CD4-positive, alpha-beta T cell (primary cell): ENCODE measurements around the gene COL6A2. TPM values are rescaled to one million over a fixed set of nuclear protein-coding genes. Genes with fewer than 3 reads are reported as not detected.

Experiments
- ATAC-seq: fragments of 200-7000 bp; cut with Tn5 transposase; one replicate; pipeline ENCODE4 v1.10.0; 2022; ENCODE audit warnings: mild to moderate bottlenecking; ENCODE audit not compliant: poor library complexity
- CTCF ChIA-PET: fragments of 350-600 bp; sonication (Branson Sonifier 250); formaldehyde crosslinking; loops from one replicate; lab custom pipeline; 2021; ENCODE audit warnings: antibody characterized with exemption, inconsistent platforms; lab: Charles Lee
- POLR2A ChIA-PET: fragments of 350-600 bp; sonication (Branson Sonifier 250); formaldehyde crosslinking; loops from one replicate; lab custom pipeline; 2021; ENCODE audit warnings: antibody characterized with exemption, inconsistent platforms; lab: Charles Lee
- DNase-seq, 14 experiments: peaks; one replicate each; pipeline ENCODE4 v3.0.0-alpha.2; 2013 to 2020; ENCODE audit warnings: mixed read lengths in 2 of 14
- H3K27ac ChIP-seq, 2 donors: one replicate each; pipeline versions ENCODE4 v1.5.1 to v1.7.0; 2013; ENCODE audit warnings: low read length in 2 of 2, low read depth in 1 of 2, mild to moderate bottlenecking in 1 of 2
- H3K27me3 ChIP-seq, 2 experiments: 1 replicate in 1 of 2; 2 replicates in 1 of 2; pipeline versions ENCODE4 v1.6.1 to v1.7.0; 2013; ENCODE audit warnings: low read length in 2 of 2, control low read depth in 1 of 2, mild to moderate bottlenecking in 1 of 2, moderate library complexity in 1 of 2; ENCODE audit not compliant: insufficient read depth in 2 of 2, control insufficient read depth in 1 of 2
- H3K36me3 ChIP-seq: one replicate; pipeline ENCODE4 v1.6.1; 2013; ENCODE audit warnings: low read length, control low read depth; ENCODE audit not compliant: insufficient read depth
- H3K4me1 ChIP-seq: one replicate; pipeline ENCODE4 v1.6.1; 2013; ENCODE audit warnings: low read length, control low read depth; ENCODE audit not compliant: insufficient read depth
- H3K4me3 ChIP-seq: one replicate; pipeline ENCODE4 v1.5.1; 2013; ENCODE audit warnings: mild to moderate bottlenecking, low read length, moderate library complexity
- H3K9me3 ChIP-seq, 2 experiments: 1 replicate in 1 of 2; 2 replicates in 1 of 2; pipeline versions ENCODE4 v1.6.1 to v1.7.0; 2013; ENCODE audit warnings: low read length in 2 of 2, mild to moderate bottlenecking in 2 of 2, control low read depth in 1 of 2, moderate library complexity in 1 of 2; ENCODE audit not compliant: control insufficient read depth in 1 of 2, insufficient read depth in 1 of 2
- H3K27ac Mint-ChIP-seq: one replicate; pipeline ENCODE4 v1.8.0; 2020; ENCODE audit warnings: mixed read lengths
- H3K27me3 Mint-ChIP-seq: one replicate; pipeline ENCODE4 v1.8.0; 2021; ENCODE audit warnings: mixed read lengths
- H3K36me3 Mint-ChIP-seq: one replicate; pipeline ENCODE4 v1.8.0; 2021; ENCODE audit warnings: low read depth, mixed read lengths
- H3K4me1 Mint-ChIP-seq: one replicate; pipeline ENCODE4 v1.8.0; 2021; ENCODE audit warnings: low read depth, mixed read lengths
- H3K4me3 Mint-ChIP-seq: one replicate; pipeline ENCODE4 v1.8.0; 2020; ENCODE audit warnings: mild to moderate bottlenecking, mixed read lengths
- H3K9me3 Mint-ChIP-seq: one replicate; pipeline ENCODE4 v1.8.0; 2020; ENCODE audit warnings: mixed read lengths
- CTCF ChIP-seq: fragments of 200-600 bp; IDR thresholded peaks from one replicate; pipeline ENCODE4 v1.8.0; 2022; ENCODE audit warnings: antibody characterized with exemption, mild to moderate bottlenecking
- intact Hi-C, 2 experiments: fragments of 100-400 bp; cut with DNase I in 1 of 2; cut with micrococcal nuclease in 1 of 2; formaldehyde crosslinking; loops; one replicate each; pipeline versions ENCODE4 v1.15.1 to v1.9.0; 2023 to 2025; cut with DNase I, micrococcal nuclease
- total RNA-seq, 174 experiments: library from RNA in 2 of 174; stranded (reverse) in 2 of 174; gene quantifications; one replicate each; pipeline ENCODE4 v1.2.3 and lab custom pipeline; 2021 to 2026

COL6A2 gene
- total RNA-seq, 2 experiments from 2014 or later = 24.1 to 26.4 TPM

GRCh38 chr21:46152927-46153246 is 55.0 kb downstream of the COL6A2 start:
- Mint-ChIP-seq H3K27me3 (no peaks in the 10 kb centered on the region), H3K27ac (no peak overlapping the region), H3K36me3 (no peaks in the 10 kb centered on the region), H3K9me3 (no peaks in the 10 kb centered on the region), H3K4me3 (no peak overlapping the region), H3K4me1 (no peaks in the 10 kb centered on the region)
- DNase-seq (peak in 1 of 14 experiments; percentile 29), ATAC-seq (no peak)
- TF ChIP-seq CTCF = no peak
- POLR2A ChIA-PET = no interaction called here
- H3K9me3 ChIP-seq = no peaks in the 10 kb centered on the region
- no peaks in the 10 kb centered on the region for H3K27me3 ChIP-seq
- no peaks in the 10 kb centered on the region for H3K36me3 ChIP-seq
- intact Hi-C loops = no loop called here
- CTCF ChIA-PET = interaction anchor here (1.1 to 1.7 kb wide), 2 partner anchors 10 to 22 kb away, joined by 3 to 9 read pairs; no protein-coding TSS in a partner anchor
- no peak overlapping the region for H3K4me3 ChIP-seq
- H3K27ac ChIP-seq = no peak overlapping the region
- H3K4me1 ChIP-seq = peaks cover 7% of the 10 kb centered on the region

- intact Hi-C loops = no loop called here
- DNase-seq (peak in 9 of 14 experiments; percentile 26 to 65 (median 52)), ATAC-seq (no peak)
- H3K36me3 Mint-ChIP-seq = no peaks in the 10 kb centered on the region
- peaks cover 7% of the 10 kb centered on the region for H3K4me1 ChIP-seq
- no peaks in the 10 kb centered on the region for H3K27me3 ChIP-seq
- no peaks in the 10 kb centered on the region for H3K9me3 ChIP-seq
- H3K27ac Mint-ChIP-seq = no peak overlapping the region
- H3K4me3 ChIP-seq = no peak overlapping the region
- H3K9me3 Mint-ChIP-seq = no peaks in the 10 kb centered on the region
- peak; percentile 44 for TF ChIP-seq CTCF
- POLR2A ChIA-PET = no interaction called here
- no peaks in the 10 kb centered on the region for H3K36me3 ChIP-seq
- H3K27ac ChIP-seq = no peak overlapping the region
- no peak overlapping the region for H3K4me3 Mint-ChIP-seq
- no peaks in the 10 kb centered on the region for H3K27me3 Mint-ChIP-seq
- CTCF ChIA-PET = interaction anchor here (1.1 to 1.7 kb wide), 2 partner anchors 10 to 21 kb away, joined by 3 to 9 read pairs; no protein-coding TSS in a partner anchor
- no peaks in the 10 kb centered on the region for H3K4me1 Mint-ChIP-seq
Measured at GRCh38 chr21:46153247-46154154, 55.6 kb downstream of the COL6A2 start.

- H3K27ac Mint-ChIP-seq = no peak overlapping the region
- no peaks in the 10 kb centered on the region for H3K27me3 ChIP-seq
- H3K9me3 ChIP-seq = no peaks in the 10 kb centered on the region
- no peak overlapping the region for H3K4me3 ChIP-seq
- no peak overlapping the region for H3K4me3 Mint-ChIP-seq
- no peak for TF ChIP-seq CTCF
- H3K27ac ChIP-seq = no peak overlapping the region
- ChIA-PET POLR2A (no interaction called here), CTCF (no interaction called here)
- no peaks in the 10 kb centered on the region for H3K9me3 Mint-ChIP-seq
- DNase-seq (peak in 1 of 14 experiments; percentile 27), ATAC-seq (no peak)
- peaks cover 7% of the 10 kb centered on the region for H3K4me1 ChIP-seq
- no peaks in the 10 kb centered on the region for H3K36me3 ChIP-seq
- no peaks in the 10 kb centered on the region for H3K36me3 Mint-ChIP-seq
- H3K4me1 Mint-ChIP-seq = no peaks in the 10 kb centered on the region
- intact Hi-C loops = no loop called here
- no peaks in the 10 kb centered on the region for H3K27me3 Mint-ChIP-seq
Measured at GRCh38 chr21:46154155-46154954, 56.4 kb downstream of the COL6A2 start.
